Body of pancreas (tissue), 4 donors: ENCODE measurements around the gene CREG2.

ENCODE experiments used
- POLR2A ChIP-seq, 3 donors: fragments of 450-650 bp; IDR thresholded peaks; one replicate each; pipeline ENCODE4 v1.6.1; 2016; ENCODE audit warnings: antibody characterized with exemption in 3 of 3, mild to moderate bottlenecking in 2 of 3
- TF ChIP-seq, protein P1 (sequence below), 7 experiments: fragments of 450-650 bp in 4 of 7; fragments of 200-600 bp in 3 of 7; sonication (generic) in 3 of 7; IDR thresholded peaks; one replicate each; pipeline ENCODE4 v1.5.1; 2016 to 2019; ENCODE audit warnings: antibody characterized with exemption in 7 of 7

DNA sequence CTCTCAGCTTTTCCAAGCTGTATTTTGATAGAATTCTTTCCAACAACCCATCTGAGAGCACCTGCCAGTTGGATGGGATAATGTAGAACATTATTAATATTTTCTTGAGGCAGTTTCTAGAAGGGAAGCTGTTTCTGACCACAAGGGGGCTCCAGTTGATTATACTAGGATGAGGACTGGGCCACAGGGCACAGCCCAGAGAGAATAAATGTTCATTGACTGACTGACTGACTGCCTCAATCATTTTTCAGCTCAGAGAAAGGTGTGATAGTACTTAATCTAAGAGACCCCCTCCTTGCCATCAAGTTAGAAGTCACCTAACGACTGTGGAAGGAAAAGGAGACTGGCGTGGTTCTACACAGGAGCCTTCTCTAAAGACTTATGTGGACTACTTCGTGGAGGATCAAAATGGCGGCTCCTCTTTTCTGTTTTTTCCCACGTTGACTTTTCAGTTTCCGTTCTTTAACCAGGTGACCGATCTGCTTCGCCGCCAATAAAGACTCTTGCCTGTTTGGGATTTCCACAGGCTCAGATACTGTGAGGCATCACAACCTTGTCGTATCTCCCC is 31.9 kb upstream of the CREG2 start:
- TF ChIP-seq POLR2A (IDR thresholded peaks at IDR 0.05) = no peak
- TF ChIP-seq, protein P1, sequence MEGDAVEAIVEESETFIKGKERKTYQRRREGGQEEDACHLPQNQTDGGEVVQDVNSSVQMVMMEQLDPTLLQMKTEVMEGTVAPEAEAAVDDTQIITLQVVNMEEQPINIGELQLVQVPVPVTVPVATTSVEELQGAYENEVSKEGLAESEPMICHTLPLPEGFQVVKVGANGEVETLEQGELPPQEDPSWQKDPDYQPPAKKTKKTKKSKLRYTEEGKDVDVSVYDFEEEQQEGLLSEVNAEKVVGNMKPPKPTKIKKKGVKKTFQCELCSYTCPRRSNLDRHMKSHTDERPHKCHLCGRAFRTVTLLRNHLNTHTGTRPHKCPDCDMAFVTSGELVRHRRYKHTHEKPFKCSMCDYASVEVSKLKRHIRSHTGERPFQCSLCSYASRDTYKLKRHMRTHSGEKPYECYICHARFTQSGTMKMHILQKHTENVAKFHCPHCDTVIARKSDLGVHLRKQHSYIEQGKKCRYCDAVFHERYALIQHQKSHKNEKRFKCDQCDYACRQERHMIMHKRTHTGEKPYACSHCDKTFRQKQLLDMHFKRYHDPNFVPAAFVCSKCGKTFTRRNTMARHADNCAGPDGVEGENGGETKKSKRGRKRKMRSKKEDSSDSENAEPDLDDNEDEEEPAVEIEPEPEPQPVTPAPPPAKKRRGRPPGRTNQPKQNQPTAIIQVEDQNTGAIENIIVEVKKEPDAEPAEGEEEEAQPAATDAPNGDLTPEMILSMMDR (IDR thresholded peaks at IDR 0.05) = peak; percentile 50 to 69 (median 59)
